Ishikawa (cell line): ENCODE data around the gene TMEM8B.

Source experiments
- CEBPB ChIP-seq: IDR thresholded peaks from 2 replicates; pipeline ENCODE4 v1.6.1; 2012
- CREB1 ChIP-seq: IDR thresholded peaks from 2 replicates; pipeline ENCODE4 v1.6.1; 2012; ENCODE audit warnings: low read depth
- EGR1 ChIP-seq: IDR thresholded peaks from 2 replicates; pipeline ENCODE4 v1.6.1; 2012
- EP300 ChIP-seq: IDR thresholded peaks from 2 replicates; pipeline ENCODE4 v1.6.1; 2012; ENCODE audit warnings: borderline replicate concordance
- FOXM1 ChIP-seq: IDR thresholded peaks from 2 replicates; pipeline ENCODE4 v1.6.1; 2012; ENCODE audit warnings: low read depth, borderline replicate concordance
- NFIC ChIP-seq: IDR thresholded peaks from 2 replicates; pipeline ENCODE4 v1.6.1; 2012
- RAD21 ChIP-seq: IDR thresholded peaks from 2 replicates; pipeline ENCODE4 v1.6.1; 2012; ENCODE audit warnings: low read depth
- TAF1 ChIP-seq: IDR thresholded peaks from 2 replicates; pipeline ENCODE4 v1.6.1; 2012; ENCODE audit warnings: low read depth, mild to moderate bottlenecking
- TCF12 ChIP-seq: IDR thresholded peaks from 2 replicates; pipeline ENCODE4 v1.6.1; 2012; ENCODE audit warnings: low read depth
- TEAD4 ChIP-seq: IDR thresholded peaks from 2 replicates; pipeline ENCODE4 v1.6.1; 2012
- USF1 ChIP-seq: IDR thresholded peaks from 2 replicates; pipeline ENCODE4 v1.6.1; 2012
- YY1 ChIP-seq: IDR thresholded peaks from 2 replicates; pipeline ENCODE4 v1.6.1; 2012; ENCODE audit warnings: low read depth
- ZBTB7A ChIP-seq: IDR thresholded peaks from 2 replicates; pipeline ENCODE4 v1.6.1; 2012; ENCODE audit warnings: low read depth
- TF ChIP-seq, protein P1 (sequence below): IDR thresholded peaks from 2 replicates; pipeline ENCODE4 v1.6.1; 2012; ENCODE audit warnings: low read depth, mild to moderate bottlenecking
- TF ChIP-seq, protein P2 (sequence below): IDR thresholded peaks from 2 replicates; pipeline ENCODE4 v1.6.1; 2012

TMEM8B gene

GRCh38 chr9:35871545-35871944 is 42.5 kb downstream of the TMEM8B start:
- TF ChIP-seq YY1 (no peak), USF1 (no peak), CREB1 (no peak), EGR1 (no peak), TEAD4 (no peak)

- TF ChIP-seq, protein P1, sequence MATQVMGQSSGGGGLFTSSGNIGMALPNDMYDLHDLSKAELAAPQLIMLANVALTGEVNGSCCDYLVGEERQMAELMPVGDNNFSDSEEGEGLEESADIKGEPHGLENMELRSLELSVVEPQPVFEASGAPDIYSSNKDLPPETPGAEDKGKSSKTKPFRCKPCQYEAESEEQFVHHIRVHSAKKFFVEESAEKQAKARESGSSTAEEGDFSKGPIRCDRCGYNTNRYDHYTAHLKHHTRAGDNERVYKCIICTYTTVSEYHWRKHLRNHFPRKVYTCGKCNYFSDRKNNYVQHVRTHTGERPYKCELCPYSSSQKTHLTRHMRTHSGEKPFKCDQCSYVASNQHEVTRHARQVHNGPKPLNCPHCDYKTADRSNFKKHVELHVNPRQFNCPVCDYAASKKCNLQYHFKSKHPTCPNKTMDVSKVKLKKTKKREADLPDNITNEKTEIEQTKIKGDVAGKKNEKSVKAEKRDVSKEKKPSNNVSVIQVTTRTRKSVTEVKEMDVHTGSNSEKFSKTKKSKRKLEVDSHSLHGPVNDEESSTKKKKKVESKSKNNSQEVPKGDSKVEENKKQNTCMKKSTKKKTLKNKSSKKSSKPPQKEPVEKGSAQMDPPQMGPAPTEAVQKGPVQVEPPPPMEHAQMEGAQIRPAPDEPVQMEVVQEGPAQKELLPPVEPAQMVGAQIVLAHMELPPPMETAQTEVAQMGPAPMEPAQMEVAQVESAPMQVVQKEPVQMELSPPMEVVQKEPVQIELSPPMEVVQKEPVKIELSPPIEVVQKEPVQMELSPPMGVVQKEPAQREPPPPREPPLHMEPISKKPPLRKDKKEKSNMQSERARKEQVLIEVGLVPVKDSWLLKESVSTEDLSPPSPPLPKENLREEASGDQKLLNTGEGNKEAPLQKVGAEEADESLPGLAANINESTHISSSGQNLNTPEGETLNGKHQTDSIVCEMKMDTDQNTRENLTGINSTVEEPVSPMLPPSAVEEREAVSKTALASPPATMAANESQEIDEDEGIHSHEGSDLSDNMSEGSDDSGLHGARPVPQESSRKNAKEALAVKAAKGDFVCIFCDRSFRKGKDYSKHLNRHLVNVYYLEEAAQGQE, result no peak
- no peak for TF ChIP-seq TAF1
- TF ChIP-seq EGR1, result no peak
- TF ChIP-seq YY1, result no peak
- no peak for TF ChIP-seq TEAD4
- TF ChIP-seq, protein P2, sequence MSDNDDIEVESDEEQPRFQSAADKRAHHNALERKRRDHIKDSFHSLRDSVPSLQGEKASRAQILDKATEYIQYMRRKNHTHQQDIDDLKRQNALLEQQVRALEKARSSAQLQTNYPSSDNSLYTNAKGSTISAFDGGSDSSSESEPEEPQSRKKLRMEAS, result no peak
- no peak for TF ChIP-seq NFIC
- TF ChIP-seq ZBTB7A, result no peak
- TF ChIP-seq CREB1, result no peak
- no peak for TF ChIP-seq CEBPB
- TF ChIP-seq TCF12, result no peak
- no peak for TF ChIP-seq USF1
- TF ChIP-seq FOXM1, result no peak
- no peak for TF ChIP-seq RAD21
- no peak for TF ChIP-seq EP300
Measured at GRCh38 chr9:35872505-35872904, 43.5 kb downstream of the TMEM8B start.

DNA sequence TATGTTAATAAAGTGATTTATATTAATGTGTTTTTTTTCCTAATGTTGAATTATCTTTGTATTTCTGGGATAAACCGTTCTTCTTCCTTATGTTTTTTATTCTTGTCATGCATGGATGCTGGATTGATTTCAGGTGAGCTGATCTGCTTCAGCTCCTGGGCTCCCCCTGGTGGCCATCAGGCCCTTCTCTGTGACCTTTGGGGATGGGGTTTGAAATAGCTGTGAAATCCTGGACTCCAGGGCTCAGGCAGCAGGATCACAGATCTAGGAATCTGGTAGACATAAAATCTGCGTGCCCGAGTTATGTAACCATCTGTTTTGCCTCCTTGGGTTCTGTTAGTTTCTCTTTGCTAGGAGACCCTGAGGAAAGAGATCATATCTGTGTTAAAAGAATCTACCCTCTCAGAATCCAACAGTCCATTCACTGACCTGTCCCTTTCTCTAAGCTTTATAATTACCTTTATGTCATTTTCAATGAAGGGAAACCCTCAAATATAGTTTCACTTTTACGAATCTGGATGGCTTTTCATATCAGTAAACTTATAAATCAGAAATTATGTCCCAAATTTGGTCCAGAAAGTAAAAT is 53.3 kb downstream of the TMEM8B start:
- TF ChIP-seq, protein P2, result no peak
- peak; percentile 90 for TF ChIP-seq RAD21
- TF ChIP-seq FOXM1, result no peak
- TF ChIP-seq NFIC, result no peak
- TF ChIP-seq YY1, result no peak
- TF ChIP-seq TCF12, result 0 out of 2 replicates have a peak, but pooled peaks have one; percentile 17

- TF ChIP-seq USF1, result no peak
- TF ChIP-seq CEBPB, result no peak
- no peak for TF ChIP-seq TEAD4
- no peak for TF ChIP-seq EP300
- no peak for TF ChIP-seq ZBTB7A
- no peak for TF ChIP-seq YY1
- TF ChIP-seq FOXM1, result no peak
- TF ChIP-seq TCF12, result no peak
- TF ChIP-seq RAD21, result no peak
- no peak for TF ChIP-seq NFIC
- TF ChIP-seq, protein P2, result no peak
- no peak for TF ChIP-seq TAF1
- TF ChIP-seq EGR1, result no peak
Measured at GRCh38 chr9:35882996-35883395, 54.0 kb downstream of the TMEM8B start.

GRCh38 chr9:35891646-35892045 is 62.6 kb downstream of the TMEM8B start:
- TF ChIP-seq, protein P2, result no peak
- TF ChIP-seq TCF12 (no peak), USF1 (no peak), ZBTB7A (no peak), CREB1 (no peak), TAF1 (no peak), RAD21 (no peak), NFIC (no peak), CEBPB (no peak), EP300 (no peak)
- TF ChIP-seq, protein P1, result no peak
